Fibroblast of lung (primary cell): ENCODE measurements around the gene DAGLA. TPM values are rescaled to one million over a fixed set of nuclear protein-coding genes. Genes with fewer than 3 reads are reported as not detected.

ENCODE experiments used
- DNase-seq, 2 donors: peaks; one replicate each; pipeline versions ENCODE4 v3.0.0 to v3.0.0-alpha.2; 2010; ENCODE audit warnings: low read depth in 2 of 2
- H2AFZ ChIP-seq: 2 replicates; pipeline ENCODE4 v1.5.1; 2012; ENCODE audit warnings: low read length, control low read depth, inconsistent platforms
- H3K27ac ChIP-seq: 2 replicates; pipeline ENCODE4 v1.5.1; 2011; ENCODE audit warnings: low read length, control low read depth; ENCODE audit not compliant: insufficient read depth
- H3K27me3 ChIP-seq: 2 replicates; pipeline ENCODE4 v1.5.1; 2011; ENCODE audit warnings: mild to moderate bottlenecking, low read length; ENCODE audit not compliant: control insufficient read depth, insufficient read depth
- H3K36me3 ChIP-seq: 2 replicates; pipeline ENCODE4 v1.5.1; 2011; ENCODE audit warnings: low read length; ENCODE audit not compliant: control insufficient read depth, insufficient read depth
- H3K4me1 ChIP-seq: 2 replicates; pipeline ENCODE4 v1.5.1; 2011; ENCODE audit warnings: low read length; ENCODE audit not compliant: control insufficient read depth, insufficient read depth; ENCODE audit errors: extremely low read depth
- H3K4me2 ChIP-seq: 2 replicates; pipeline ENCODE4 v1.5.1; 2011; ENCODE audit warnings: low read length, control low read depth; ENCODE audit not compliant: insufficient read depth; ENCODE audit errors: extremely low read depth
- H3K4me3 ChIP-seq, 4 experiments: fragments of 200-600 bp in 1 of 4; sonication (generic) in 1 of 4; replicated peaks in 1 of 4; 2 replicates each; pipeline ENCODE4 v1.5.1; 2011 to 2016; ENCODE audit warnings: low read length in 4 of 4, low read depth in 3 of 4, mild to moderate bottlenecking in 3 of 4, control low read depth in 2 of 4, inconsistent platforms in 1 of 4, mixed read lengths in 1 of 4; ENCODE audit not compliant: insufficient read depth in 1 of 4; ENCODE audit errors: control extremely low read depth in 1 of 4
- H3K79me2 ChIP-seq: 2 replicates; pipeline ENCODE4 v1.5.1; 2012; ENCODE audit warnings: mild to moderate bottlenecking, low read length, inconsistent platforms; ENCODE audit not compliant: control insufficient read depth, insufficient read depth
- H3K9ac ChIP-seq: 2 replicates; pipeline ENCODE4 v1.5.1; 2011; ENCODE audit warnings: mild to moderate bottlenecking, low read length, control low read depth; ENCODE audit not compliant: insufficient read depth
- H3K9me3 ChIP-seq: 2 replicates; pipeline ENCODE4 v1.5.1; 2012; ENCODE audit warnings: low read depth, low read length; ENCODE audit not compliant: control insufficient read depth, insufficient read depth
- H4K20me1 ChIP-seq: 2 replicates; pipeline ENCODE4 v1.5.1; 2011; ENCODE audit warnings: low read length; ENCODE audit not compliant: control insufficient read depth, insufficient read depth; ENCODE audit errors: extremely low read depth
- EZH2 ChIP-seq: IDR thresholded peaks from 2 replicates; pipeline ENCODE4 v1.5.1; 2012; ENCODE audit warnings: low read length, control low read depth, mild to moderate bottlenecking; ENCODE audit errors: missing control alignments
- polyA plus RNA-seq, 2 donors: library from polyadenylated mRNA; depleted of rRNA in 1 of 2; stranded (reverse) in 1 of 2; unstranded in 1 of 2; fragments of >200 nt; gene quantifications; 2 replicates each; pipeline ENCODE4 v1.2.1, GENCODE V29; 2011 to 2012; ENCODE audit warnings: missing spikeins in 1 of 2
- total RNA-seq: library from RNA; depleted of rRNA; stranded (reverse); fragments of >200 nt; gene quantifications from 2 replicates; pipeline ENCODE4 v1.2.1, GENCODE V29; 2014
- TF ChIP-seq, protein P1 (sequence below), 2 donors: IDR thresholded peaks in 1 of 2; conservative IDR thresholded peaks in 1 of 2; 1 replicate in 1 of 2; 2 replicates in 1 of 2; pipeline ENCODE4 v1.5.1; 2011 to 2012; ENCODE audit warnings: low read length in 2 of 2, control low read depth in 1 of 2, inconsistent platforms in 1 of 2, low read depth in 1 of 2, mild to moderate bottlenecking in 1 of 2

The DAGLA gene
- total and polyA plus RNA-seq, 2 donors (not counting 1 experiment from before 2014, with no cell fraction given): 1.00 to 2.0 TPM

DNA sequence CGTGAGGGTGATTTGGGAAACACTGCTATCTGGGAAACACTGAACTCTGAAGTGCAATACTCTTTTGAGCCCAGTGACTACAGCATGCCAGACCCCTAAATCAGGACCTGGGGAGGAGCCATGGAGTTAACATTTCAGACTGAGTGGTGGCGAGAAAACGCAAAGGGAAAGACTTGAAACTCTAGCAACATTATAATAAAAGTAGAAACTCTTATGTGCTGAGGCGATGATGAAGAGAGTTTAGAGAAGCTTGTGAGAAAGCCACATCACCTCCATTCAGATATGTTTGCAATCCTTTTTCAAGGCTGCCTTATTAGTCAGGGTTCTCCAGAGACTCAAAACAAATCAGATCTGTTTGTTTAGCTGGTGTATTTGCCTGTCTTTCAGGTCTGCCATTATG, 114.4 kb downstream of the DAGLA start:
- H3K36me3 ChIP-seq: peaks cover 12% of the 10 kb centered on the region
- no peaks in the 10 kb centered on the region for H3K27me3 ChIP-seq
- H3K79me2 ChIP-seq: peaks cover 73% of the 10 kb centered on the region
- TF ChIP-seq, protein P1, sequence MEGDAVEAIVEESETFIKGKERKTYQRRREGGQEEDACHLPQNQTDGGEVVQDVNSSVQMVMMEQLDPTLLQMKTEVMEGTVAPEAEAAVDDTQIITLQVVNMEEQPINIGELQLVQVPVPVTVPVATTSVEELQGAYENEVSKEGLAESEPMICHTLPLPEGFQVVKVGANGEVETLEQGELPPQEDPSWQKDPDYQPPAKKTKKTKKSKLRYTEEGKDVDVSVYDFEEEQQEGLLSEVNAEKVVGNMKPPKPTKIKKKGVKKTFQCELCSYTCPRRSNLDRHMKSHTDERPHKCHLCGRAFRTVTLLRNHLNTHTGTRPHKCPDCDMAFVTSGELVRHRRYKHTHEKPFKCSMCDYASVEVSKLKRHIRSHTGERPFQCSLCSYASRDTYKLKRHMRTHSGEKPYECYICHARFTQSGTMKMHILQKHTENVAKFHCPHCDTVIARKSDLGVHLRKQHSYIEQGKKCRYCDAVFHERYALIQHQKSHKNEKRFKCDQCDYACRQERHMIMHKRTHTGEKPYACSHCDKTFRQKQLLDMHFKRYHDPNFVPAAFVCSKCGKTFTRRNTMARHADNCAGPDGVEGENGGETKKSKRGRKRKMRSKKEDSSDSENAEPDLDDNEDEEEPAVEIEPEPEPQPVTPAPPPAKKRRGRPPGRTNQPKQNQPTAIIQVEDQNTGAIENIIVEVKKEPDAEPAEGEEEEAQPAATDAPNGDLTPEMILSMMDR (conservative IDR thresholded peaks at IDR 0.05 in 1 of 2, IDR thresholded peaks at IDR 0.05 in 1 of 2; ENCODE audit: low read depth in 1 of 2, low read length in 2 of 2): no peak
- TF ChIP-seq EZH2: no peak
- H3K4me2 ChIP-seq: no peak overlapping the region
- H3K9me3 ChIP-seq: no peaks in the 10 kb centered on the region
- H3K4me1 ChIP-seq: peaks cover 4% of the 10 kb centered on the region
- no peak overlapping the region for H3K27ac ChIP-seq
- DNase-seq: no peak
- H3K4me3 ChIP-seq: no peak overlapping the region
- no peak overlapping the region for H3K9ac ChIP-seq
- H2AFZ ChIP-seq: no peak overlapping the region
- H4K20me1 ChIP-seq: no peaks in the 10 kb centered on the region

DNA sequence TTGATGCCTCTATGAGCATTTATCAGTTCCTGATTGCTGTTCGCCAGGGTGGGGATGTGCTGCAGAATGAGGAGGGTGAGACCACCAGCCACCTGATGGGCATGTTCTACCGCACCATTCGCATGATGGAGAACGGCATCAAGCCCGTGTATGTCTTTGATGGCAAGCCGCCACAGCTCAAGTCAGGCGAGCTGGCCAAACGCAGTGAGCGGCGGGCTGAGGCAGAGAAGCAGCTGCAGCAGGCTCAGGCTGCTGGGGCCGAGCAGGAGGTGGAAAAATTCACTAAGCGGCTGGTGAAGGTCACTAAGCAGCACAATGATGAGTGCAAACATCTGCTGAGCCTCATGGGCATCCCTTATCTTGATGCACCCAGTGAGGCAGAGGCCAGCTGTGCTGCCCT, 115.3 kb downstream of the DAGLA start:
- no peaks in the 10 kb centered on the region for H3K27me3 ChIP-seq
- no peaks in the 10 kb centered on the region for H4K20me1 ChIP-seq
- H3K9ac ChIP-seq: no peak overlapping the region
- no peak overlapping the region for H3K4me2 ChIP-seq
- TF ChIP-seq, protein P1 (conservative IDR thresholded peaks at IDR 0.05 in 1 of 2, IDR thresholded peaks at IDR 0.05 in 1 of 2; ENCODE audit: low read depth in 1 of 2, low read length in 2 of 2): no peak
- no peak for TF ChIP-seq EZH2
- H3K36me3 ChIP-seq: peaks cover 8% of the 10 kb centered on the region
- H3K4me3 ChIP-seq: no peak overlapping the region
- peaks cover 71% of the 10 kb centered on the region for H3K79me2 ChIP-seq
- no peak overlapping the region for H2AFZ ChIP-seq
- no peak overlapping the region for H3K27ac ChIP-seq
- no peaks in the 10 kb centered on the region for H3K9me3 ChIP-seq
- peaks cover 5% of the 10 kb centered on the region for H3K4me1 ChIP-seq
- DNase-seq: no peak

DNA sequence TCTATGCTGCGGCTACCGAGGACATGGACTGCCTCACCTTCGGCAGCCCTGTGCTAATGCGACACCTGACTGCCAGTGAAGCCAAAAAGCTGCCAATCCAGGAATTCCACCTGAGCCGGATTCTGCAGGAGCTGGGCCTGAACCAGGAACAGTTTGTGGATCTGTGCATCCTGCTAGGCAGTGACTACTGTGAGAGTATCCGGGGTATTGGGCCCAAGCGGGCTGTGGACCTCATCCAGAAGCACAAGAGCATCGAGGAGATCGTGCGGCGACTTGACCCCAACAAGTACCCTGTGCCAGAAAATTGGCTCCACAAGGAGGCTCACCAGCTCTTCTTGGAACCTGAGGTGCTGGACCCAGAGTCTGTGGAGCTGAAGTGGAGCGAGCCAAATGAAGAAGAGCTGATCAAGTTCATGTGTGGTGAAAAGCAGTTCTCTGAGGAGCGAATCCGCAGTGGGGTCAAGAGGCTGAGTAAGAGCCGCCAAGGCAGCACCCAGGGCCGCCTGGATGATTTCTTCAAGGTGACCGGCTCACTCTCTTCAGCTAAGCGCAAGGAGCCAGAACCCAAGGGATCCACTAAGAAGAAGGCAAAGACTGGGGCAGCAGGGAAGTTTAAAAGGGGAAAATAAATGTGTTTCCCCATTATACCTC, 115.8 kb downstream of the DAGLA start:
- no peak for TF ChIP-seq EZH2
- TF ChIP-seq, protein P1 (conservative IDR thresholded peaks at IDR 0.05 in 1 of 2, IDR thresholded peaks at IDR 0.05 in 1 of 2; ENCODE audit: low read depth in 1 of 2, low read length in 2 of 2): no peak
- Histone ChIP-seq H3K79me2 (peaks cover 66% of the 10 kb centered on the region), H3K4me2 (no peak overlapping the region), H3K9ac (no peak overlapping the region), H3K36me3 (peaks cover 6% of the 10 kb centered on the region), H4K20me1 (no peaks in the 10 kb centered on the region), H3K27me3 (no peaks in the 10 kb centered on the region), H3K9me3 (no peaks in the 10 kb centered on the region), H3K4me3 (no peak overlapping the region), H3K27ac (no peak overlapping the region), H2AFZ (no peak overlapping the region), H3K4me1 (peaks cover 7% of the 10 kb centered on the region)
- no peak for DNase-seq

Other genes with a start within 250 kb of the DAGLA start
- under 0.01 and 0.17 TPM in 2 replicates for gene LRRC10B, start 171.6 kb upstream of the DAGLA start, total RNA-seq
- gene LRRC10B, start 171.6 kb upstream of the DAGLA start, polyA plus RNA-seq: 0.02 TPM in 1 of 2 replicates, not detected in the other
- 9.2 and 25.9 TPM in 2 replicates for gene SYT7, start 99.3 kb upstream of the DAGLA start, total RNA-seq
- 2.5 and 7.1 TPM in 2 replicates for gene SYT7, start 99.3 kb upstream of the DAGLA start, polyA plus RNA-seq
- under 0.01 and 0.17 TPM in 2 replicates for gene MYRF, start 72.2 kb downstream of the DAGLA start, total RNA-seq
- gene MYRF, start 72.2 kb downstream of the DAGLA start, polyA plus RNA-seq: 0.10 and 0.11 TPM in 2 replicates
- 118 and 173 TPM in 2 replicates for gene TMEM258, start 112.2 kb downstream of the DAGLA start, total RNA-seq
- gene TMEM258, start 112.2 kb downstream of the DAGLA start, polyA plus RNA-seq: 245 and 281 TPM in 2 replicates
- 3.6 and 3.8 TPM in 2 replicates for gene FEN1, start 112.5 kb downstream of the DAGLA start, total RNA-seq
- 14.0 and 35.1 TPM in 2 replicates for gene FEN1, start 112.5 kb downstream of the DAGLA start, polyA plus RNA-seq
- gene FADS1, start 136.6 kb downstream of the DAGLA start, total RNA-seq: 151 and 208 TPM in 2 replicates
- gene FADS1, start 136.6 kb downstream of the DAGLA start, polyA plus RNA-seq: 109 and 173 TPM in 2 replicates
- 266 and 418 TPM in 2 replicates for gene FADS2, start 147.9 kb downstream of the DAGLA start, total RNA-seq
- gene FADS2, start 147.9 kb downstream of the DAGLA start, polyA plus RNA-seq: 687 and 932 TPM in 2 replicates
- 112 and 224 TPM in 2 replicates for gene FADS3, start 211.2 kb downstream of the DAGLA start, total RNA-seq
- 40.9 and 79.9 TPM in 2 replicates for gene FADS3, start 211.2 kb downstream of the DAGLA start, polyA plus RNA-seq
- gene RAB3IL1, start 237.2 kb downstream of the DAGLA start, total RNA-seq: 13.4 TPM in 2 replicates
- 9.6 and 9.9 TPM in 2 replicates for gene RAB3IL1, start 237.2 kb downstream of the DAGLA start, polyA plus RNA-seq